Parietal lobe (tissue), 2 donors: ENCODE results near the gene PCNX3. TPM values are rescaled to one million over a fixed set of nuclear protein-coding genes. Genes with fewer than 3 reads are reported as not detected.

ENCODE experiments used
- small RNA-seq: library from RNA; depleted of rRNA; stranded (forward); fragments of <200 nt; gene quantifications from one replicate; pipeline ENCODE3, GENCODE V24; 2014; ENCODE audit warnings: low replicate concordance
- total RNA-seq: library from RNA; depleted of rRNA; stranded (reverse); fragments of >200 nt; gene quantifications from one replicate; pipeline ENCODE4 v1.2.3, GENCODE V29; 2014

PCNX3 gene
- 14.1 TPM for total RNA-seq

DNA sequence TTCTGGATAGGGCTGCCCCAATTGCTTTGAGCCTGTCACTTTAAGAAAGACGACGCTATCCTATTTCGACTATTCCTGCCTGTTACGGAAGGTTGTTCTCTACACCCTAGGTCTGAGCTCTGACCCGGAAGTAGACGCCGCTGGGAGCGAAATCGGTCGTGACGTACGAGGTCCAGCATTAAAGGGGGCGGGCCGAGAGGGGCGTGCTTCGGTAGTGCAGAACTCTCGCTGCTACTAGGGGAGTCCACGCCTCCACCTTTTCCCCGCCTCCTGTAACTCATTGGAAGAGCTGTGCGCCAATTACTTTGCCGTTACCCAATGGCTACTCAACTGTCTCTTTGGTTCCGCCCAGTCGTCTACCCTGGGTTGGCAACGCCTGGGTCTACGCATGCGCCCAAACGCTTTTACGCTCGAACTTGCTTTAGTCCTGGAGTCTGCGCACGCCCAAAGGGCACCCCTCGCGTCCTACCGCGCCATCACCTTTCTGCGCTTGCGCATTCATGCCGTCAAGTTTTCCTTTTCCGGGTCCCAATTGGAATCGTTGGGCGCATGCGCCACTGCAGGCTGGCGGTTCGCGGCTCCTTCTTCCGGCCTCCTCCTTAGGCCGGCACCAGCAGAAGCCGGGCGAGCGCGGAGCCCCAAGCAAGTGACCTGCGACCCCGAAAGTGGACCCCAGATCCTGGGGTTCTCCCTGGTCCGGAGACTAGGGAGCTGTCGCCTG lies at the start of gene PCNX3:
PCNX3 (plus strand) TSS at position 548 of the 721 bp plus-strand sequence. CDS start 536 bp downstream, outside the sequence.

DNA sequence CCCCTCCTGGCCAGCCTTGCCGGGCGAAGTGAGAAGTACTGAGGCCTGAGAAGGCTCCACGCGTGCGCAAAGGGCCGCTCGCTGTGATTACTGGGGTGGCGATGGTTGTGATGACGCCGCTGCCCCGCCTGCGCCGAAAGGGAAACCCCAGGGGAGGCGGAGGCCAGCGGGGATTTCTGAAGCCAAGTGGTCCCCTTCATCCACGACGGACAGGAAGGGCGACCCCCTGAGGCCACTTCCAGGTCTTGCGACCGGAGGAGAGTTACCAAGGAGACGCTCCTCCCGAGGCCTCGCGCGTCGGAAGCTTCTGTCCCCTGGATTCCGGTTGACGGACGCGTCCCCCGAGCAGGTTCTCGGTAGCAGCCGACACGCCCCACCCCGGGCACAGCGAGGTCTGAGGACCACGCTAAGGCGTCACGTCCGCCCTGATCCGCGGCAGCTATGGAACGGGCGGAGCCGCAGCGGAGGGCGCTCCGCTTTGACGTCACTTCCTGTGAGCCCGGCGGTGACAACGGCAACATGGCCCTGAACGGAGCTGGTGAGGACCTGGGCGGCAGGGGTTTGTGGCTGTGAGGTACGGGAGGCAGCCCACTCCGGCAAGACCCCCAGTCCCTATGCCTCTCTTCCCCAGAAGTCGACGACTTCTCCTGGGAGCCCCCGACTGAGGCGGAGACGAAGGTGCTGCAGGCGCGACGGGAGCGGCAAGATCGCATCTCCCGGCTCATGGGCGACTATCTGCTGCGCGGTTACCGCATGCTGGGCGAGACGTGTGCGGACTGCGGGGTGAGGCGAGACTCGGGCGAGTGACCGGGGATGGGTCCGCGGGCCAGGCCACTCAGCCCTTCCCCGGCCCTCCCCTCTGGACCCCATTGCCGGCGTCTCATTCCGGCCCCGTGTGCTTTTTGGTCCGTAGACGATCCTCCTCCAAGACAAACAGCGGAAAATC lies 45.3 kb upstream of the PCNX3 start, which contains the start of gene ZNRD2:
ZNRD2 (plus strand) TSS at position 505 of the 946 bp plus-strand sequence; CDS start at position 520, 15 bp downstream.

DNA sequence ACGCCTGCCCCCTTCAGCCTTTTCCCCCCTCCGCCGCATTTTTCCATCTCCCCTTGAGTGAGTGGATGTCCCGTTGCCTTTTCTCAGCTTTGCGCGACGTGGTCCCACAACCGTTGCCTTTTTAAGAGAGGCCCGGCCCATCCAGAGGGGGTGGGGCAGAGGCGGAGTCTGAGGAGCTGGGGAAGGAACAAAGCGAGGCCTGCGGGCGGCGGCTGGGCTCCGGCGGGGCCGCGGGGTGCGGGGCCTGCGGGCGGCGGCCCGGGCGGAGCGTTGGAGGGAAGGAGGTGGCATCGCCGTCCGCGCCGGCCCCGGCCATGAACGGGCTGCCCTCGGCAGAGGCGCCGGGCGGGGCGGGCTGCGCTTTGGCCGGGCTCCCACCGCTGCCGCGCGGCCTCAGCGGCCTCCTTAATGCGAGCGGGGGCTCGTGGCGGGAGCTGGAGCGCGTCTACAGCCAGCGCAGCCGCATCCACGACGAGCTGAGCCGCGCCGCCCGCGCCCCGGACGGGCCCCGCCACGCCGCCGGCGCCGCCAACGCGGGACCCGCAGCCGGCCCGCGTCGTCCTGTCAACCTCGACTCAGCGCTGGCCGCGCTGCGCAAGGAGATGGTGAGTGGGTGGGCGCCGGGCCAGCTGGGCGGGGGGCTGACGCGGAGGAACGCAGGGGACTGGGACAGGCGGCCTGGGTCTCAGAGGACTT lies 43.1 kb upstream of the PCNX3 start, which contains the start of gene FAM89B:
FAM89B (plus strand) TSS at position 183 of the 696 bp plus-strand sequence; CDS start at position 315, 132 bp downstream.

DNA sequence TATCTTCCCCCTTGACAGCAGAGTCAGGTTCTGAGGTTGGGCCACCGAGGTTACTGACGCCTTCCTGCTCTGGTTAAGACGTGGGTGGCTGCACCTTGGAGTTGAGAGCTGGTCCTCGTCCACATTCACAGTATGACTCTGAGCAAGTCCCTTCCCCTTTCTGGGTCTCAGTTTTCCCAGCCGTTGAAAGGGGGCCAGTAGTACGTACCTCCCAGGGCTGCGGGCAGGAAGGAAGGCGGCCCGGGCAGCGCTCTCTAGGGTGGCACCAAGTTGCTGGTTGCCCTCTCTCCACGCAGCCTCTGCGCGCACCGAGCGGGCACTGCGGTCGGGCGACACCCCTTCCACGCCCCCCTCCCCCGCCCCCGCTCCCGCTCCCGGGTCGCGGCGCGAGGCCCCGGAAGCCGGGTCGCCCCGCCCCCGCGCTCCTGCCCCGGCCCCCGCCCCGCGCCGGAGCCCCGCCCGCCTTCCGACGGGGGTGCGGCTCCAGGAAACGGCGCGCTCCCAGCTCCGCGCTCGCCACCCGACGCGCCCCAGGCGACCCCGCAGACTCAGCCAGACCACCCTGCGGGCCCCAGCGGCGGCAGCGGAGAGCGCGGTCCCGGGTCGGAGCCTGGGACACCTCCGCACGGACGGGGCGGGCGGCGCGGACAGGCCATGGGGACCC lies 39.9 kb upstream of the PCNX3 start, which contains the start of gene EHBP1L1:
EHBP1L1 (plus strand) TSS at position 486 of the 664 bp plus-strand sequence. CDS start 250 bp downstream, outside the sequence.

DNA sequence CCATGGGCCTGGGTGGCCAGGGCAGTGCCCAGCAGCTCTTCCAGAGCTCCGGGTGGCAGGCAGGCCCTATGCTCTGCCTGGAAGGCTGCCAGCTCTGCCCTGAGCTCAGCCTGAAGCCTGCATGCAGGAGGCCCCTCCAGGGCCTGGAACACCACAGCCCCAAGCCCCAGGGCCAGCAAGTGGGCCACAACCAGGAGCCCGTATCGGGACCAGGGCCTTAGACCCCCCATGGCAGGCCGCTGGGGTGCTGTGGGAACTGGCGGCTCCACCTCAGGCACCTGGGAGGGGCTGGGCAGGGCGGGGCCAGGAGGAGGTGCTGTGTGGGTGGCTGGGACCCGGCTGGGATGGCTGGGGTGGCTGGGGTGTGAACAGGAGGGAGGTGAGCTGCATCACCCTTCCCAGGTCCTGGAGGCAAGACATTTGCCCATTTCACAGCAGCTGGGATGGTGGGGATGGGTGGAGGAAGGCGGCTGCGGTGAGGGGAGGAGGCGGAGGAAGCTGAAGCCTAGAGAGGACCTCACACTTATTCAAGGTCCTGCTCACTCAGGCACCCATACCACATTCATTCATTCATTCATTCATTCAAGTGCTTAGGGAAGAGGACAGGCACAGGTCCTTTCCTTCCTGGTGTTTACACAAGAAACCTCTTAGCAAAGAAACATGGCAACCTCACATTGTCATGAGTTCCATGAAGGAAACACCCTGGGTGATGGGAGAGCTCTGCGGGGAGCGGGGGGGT lies 19.9 kb upstream of the PCNX3 start, which contains the start of gene KCNK7:
KCNK7 (minus strand) TSS at position 258 of the 739 bp plus-strand sequence; CDS start at position 230, 28 bp downstream.

DNA sequence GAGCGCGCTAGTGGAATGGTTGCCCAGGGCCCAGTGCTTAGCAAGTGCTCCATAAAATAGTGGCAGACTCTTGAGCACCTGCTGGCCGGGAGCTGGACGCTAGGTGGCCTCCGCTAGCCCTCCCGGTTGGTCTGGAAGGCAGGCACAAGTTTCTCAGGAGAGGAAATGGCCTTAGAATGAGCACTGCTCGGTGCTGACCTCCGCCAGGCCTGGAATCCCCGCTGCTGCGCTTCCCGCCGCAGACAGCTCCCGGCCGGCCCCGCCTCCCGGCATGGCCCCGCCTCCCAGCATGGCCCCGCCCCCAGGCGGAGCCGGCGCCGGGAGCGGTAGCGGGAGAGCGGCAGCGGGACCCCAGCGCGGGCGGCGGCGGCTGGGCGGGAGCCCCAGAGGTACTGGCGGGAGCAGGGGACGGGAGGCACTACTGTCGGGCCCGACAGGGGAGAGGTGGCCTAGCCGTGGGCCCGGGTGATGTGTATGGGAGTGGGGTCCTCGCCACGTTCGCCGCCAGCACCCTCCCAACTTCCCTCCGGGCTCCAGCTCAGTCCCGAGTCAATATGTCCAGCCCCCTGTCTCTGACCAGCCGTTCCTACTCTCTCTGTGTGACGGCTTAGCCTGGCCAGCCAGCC lies 22.3 kb downstream of the PCNX3 start, which contains the start of gene SIPA1:
SIPA1 (plus strand) TSS at position 308 of the 626 bp plus-strand sequence. CDS start 2,821 bp downstream, outside the sequence.

DNA sequence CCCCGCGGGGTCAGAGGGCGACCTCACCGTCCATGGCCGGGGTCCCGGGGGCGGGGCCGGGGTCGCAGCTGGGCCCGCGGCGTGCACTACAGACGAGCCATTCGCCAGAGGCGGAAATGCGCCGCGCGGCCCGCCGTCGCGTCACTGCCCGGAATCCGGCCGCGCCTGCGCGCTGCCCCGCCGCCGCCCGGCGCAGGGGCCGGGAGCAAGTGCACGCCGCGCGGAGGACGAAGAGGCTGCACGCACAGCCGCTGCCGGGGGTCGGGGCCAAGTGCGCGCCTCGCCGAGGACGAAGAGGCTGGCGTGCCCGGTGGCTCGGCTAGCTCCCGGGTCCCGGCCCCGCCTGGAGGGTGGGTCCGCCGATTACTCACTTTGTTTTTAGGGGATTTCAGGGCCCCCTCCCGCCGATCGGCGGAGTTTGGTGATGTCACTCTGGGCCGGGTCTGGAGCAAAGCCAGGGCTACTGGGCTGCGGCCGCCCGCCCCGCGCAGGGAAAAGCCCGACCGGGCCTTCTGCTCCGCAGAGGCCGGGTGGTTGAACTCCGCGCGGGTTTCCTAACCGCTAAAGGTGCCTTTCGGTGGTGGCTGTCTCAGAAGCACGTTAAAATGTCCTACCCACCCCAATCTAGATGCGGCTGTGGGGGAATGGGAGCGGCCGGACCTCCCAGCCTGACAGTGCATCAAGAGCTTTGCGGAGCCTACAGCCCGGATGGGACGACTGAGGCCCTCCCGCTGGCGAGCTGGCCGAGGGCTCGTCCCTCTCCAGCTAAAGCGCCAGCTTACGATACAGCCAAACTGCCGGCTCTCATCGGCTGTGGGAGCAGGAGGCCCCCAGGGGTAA lies 47.4 kb downstream of the PCNX3 start, which contains the start of gene RELA:
RELA (minus strand) TSS at position 118 of the 840 bp plus-strand sequence; CDS start at position 34, 84 bp downstream.

Small RNA genes within 50 kb of the gene (small RNA-seq; reads per million reads assigned to genes)
- gene MIR4489 (not detected), gene MIR4690 (not detected)

Other genes starting within 250 kb of the PCNX3 start
- 0.31 TPM for gene SLC25A45, start 233.1 kb upstream of the PCNX3 start, total RNA-seq
- 7.8 TPM for gene FRMD8, start 229.1 kb upstream of the PCNX3 start, total RNA-seq
- 11.6 TPM for gene NEAT1, start 193.0 kb upstream of the PCNX3 start, total RNA-seq
- gene MALAT1, start 116.7 kb upstream of the PCNX3 start, total RNA-seq, result 25,265 TPM
- 47.6 TPM for gene SCYL1, start 90.7 kb upstream of the PCNX3 start, total RNA-seq
- gene LTBP3, start 57.4 kb upstream of the PCNX3 start, total RNA-seq, result 53.5 TPM
- 25.0 TPM for gene ZNRD2, start 45.3 kb upstream of the PCNX3 start, total RNA-seq
- gene FAM89B, start 43.2 kb upstream of the PCNX3 start, total RNA-seq, result 39.4 TPM
- 21.0 TPM for gene EHBP1L1, start 39.7 kb upstream of the PCNX3 start, total RNA-seq
- not detected for gene KCNK7, start 20.0 kb upstream of the PCNX3 start, total RNA-seq
- 26.3 TPM for gene MAP3K11, start 1.6 kb upstream of the PCNX3 start, total RNA-seq
- 4.4 TPM for gene SIPA1, start 22.3 kb downstream of the PCNX3 start, total RNA-seq
- 30.7 TPM for gene RELA, start 47.1 kb downstream of the PCNX3 start, total RNA-seq
- 46.0 TPM for gene KAT5, start 96.5 kb downstream of the PCNX3 start, total RNA-seq
- gene RNASEH2C, start 105.0 kb downstream of the PCNX3 start, total RNA-seq, result 17.2 TPM
- gene AP5B1, start 165.2 kb downstream of the PCNX3 start, total RNA-seq, result 8.8 TPM
- gene OVOL1, start 171.3 kb downstream of the PCNX3 start, total RNA-seq, result not detected
- gene SNX32, start 218.2 kb downstream of the PCNX3 start, total RNA-seq, result 20.7 TPM
- 647 TPM for gene CFL1, start 242.4 kb downstream of the PCNX3 start, total RNA-seq
- gene MUS81, start 244.7 kb downstream of the PCNX3 start, total RNA-seq, result 70.4 TPM